ENCODE measurements around the gene TKTL1.

DNA sequence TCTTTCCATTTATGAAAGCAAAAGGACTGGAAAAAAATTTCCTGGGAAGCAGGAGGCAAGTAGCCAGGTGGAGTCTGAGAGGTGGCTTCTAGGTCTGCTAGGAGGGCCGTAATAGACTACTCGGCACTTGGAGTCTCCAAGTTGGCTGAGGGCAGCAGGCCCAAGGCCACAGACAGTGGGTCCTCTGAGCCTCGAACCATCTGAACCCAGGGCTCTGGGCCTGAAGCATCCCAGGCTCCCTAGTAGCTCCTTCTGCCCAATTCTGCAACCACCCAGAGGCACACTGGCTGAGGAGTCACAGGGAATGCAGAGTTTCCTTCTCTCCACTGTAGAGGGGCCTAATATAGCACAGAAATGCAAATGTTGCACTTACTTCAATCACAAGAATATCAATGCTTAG is 19.8 kb downstream of the TKTL1 start:
- TF ChIP-seq POLR2A (IDR thresholded peaks at IDR 0.05; ENCODE audit: low read length), result no peak
- TF ChIP-seq GATA1 (IDR thresholded peaks at IDR 0.05; ENCODE audit: low read depth, low read length), result no peak
